Measurements from ENCODE around the gene ENG.
A peak's percentile ranks its signal among the peaks of the same experiment; 100 is the strongest.
"Not testable (repeated sequence)": the region's sequence is repeated elsewhere in the genome, so short reads cannot be mapped to it uniquely, and the experiment has no call there.

The ENG gene

DNA sequence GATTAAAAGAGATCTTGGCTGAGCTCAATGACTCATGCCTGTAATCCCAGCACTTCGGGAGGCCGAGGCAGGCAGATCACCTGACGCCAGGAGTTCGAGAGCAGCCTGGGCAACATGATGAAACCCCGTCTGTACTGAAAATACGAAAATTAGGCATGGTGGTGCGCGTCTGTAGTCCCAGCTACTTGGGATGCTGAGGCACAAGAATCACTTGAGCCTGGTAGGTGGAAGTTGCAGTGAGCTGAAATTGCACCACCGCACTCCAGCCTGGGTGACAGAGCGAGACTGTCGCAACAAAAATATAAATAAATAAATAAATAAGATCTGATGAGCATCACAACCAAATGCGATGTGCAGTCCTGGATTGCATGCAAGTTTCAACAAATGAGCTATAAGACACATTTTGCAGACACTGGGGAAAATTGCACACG lies 8.7 kb upstream of the ENG start:
- peak in 1 of 2 donors; percentile 41 for DNase-seq

DNA sequence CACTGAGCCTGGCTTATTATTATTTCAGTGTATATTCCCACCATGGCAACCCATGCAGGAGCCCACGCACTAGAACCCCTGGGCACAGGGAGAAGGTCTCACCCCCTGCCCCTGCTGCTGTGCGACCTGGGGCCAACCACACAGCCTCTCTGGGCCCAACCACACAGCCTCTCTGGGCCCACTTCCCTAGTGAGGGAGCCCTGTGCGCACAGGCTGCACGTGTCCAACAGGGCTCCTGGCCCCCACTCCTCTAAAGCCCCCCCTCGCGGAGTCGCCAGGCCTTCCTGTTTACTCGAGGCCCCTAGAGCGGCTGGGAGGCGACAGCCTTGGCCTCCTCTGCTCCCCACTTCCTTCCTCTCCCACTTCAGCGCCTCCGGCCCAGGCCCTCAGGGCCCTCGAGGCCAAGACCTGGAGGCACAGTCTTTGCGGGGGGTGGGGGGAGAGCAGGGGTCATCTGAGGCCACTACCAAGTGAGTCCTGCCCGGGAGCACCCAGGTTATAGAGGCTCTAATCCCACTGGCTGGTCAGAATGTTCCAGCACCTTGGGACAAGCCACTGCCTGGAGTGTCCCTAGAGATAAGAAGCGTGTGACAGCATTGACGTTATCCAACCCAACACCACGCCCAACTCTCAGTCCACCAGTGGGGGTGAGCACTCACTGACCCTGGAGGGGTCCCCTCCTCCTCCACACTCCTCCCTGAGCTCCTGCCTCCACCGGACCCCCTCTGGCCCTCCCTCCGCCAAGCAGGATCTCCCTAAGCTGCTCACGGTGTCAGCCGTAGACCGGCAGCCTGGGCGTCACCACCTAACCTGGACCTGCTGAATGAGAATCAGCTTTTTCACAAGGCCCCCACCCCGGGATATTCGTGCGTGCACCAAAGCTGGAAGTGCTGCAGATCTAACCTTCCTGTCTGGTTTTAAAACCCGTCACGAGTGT lies 7.9 kb upstream of the ENG start:
- peak; percentile 63 to 80 for DNase-seq

DNA sequence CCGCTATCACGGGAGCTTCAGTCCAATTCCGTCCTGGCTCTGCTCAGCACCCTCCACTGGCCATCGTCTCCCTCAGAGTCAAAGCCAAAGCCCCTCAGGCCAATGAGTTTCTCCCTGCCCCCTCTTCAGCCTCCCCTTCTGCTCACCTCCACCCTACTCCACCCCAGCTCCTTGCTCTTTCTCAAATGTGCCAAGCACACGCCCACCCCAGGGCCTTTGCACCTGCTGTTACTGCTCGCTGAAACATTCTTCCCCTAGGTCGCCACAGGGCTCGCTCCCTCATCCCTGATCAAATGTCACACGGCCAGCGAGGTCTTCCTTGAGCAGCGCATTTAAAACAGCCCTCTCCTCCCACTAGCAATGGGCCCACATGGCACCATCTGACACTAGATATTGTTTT lies 6.3 kb upstream of the ENG start:
- DNase-seq: no peak

DNA sequence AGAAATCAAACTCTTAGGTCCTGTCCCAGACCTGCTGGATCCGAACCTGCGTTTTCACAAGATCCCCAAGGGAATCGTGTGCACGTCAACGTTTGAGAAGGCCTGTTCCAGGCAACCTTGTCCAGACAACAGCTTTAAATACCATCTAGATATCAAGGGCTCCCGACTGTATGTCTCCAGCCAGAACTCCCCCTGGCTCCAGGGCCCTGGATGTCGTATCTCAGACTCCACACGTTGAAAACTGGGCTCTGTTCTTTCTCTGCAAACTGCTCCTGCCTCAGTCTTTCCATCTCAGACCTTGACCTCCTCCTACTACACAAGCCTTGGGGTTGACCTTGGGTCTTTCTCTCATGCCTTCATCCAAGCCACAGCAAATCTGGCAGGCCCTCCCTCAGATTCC lies 5.8 kb upstream of the ENG start:
- DNase-seq: no peak

GRCh38 chr9:127858041-127858512 lies 3.6 kb upstream of the ENG start:
- DNase-seq: no peak

DNA sequence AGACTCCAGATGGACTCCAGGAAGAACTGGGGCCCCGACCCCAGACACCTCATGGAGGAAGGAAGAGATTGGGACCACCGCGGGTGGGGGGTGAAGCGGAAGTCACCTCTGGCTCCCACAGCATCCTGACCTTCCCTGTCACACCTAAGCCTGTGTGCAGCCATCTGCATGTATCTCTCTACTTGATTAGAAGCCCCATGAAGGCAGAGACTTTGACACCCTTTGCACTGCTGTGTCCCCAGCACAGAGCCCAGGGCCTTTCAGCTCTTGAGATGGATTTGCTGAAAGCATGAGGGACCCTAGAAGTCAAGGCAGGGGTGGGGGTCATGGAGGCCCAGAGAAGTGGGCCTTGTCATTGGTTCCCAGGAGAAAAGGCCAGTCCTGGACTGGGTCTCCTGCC lies 2.8 kb upstream of the ENG start:
- no peak for DNase-seq

- DNase-seq: no peak
These were observed 2.3 kb upstream of the ENG start for GRCh38 chr9:127856729-127857116.

GRCh38 chr9:127856094-127856728 lies 1.8 kb upstream of the ENG start:
- DNase-seq: no peak

GRCh38 chr9:127855522-127855921 lies 1.1 kb upstream of the ENG start:
- no peak for DNase-seq

- DNase-seq: no peak
These were observed 502 bp upstream of the ENG start for GRCh38 chr9:127854960-127855359.

GRCh38 chr9:127853312-127854183 lies 910 bp downstream of the ENG start:
- no peak for DNase-seq

GRCh38 chr9:127852829-127853228 lies 1.6 kb downstream of the ENG start:
- no peak for DNase-seq

GRCh38 chr9:127850286-127850830 lies 4.1 kb downstream of the ENG start:
- no peak for DNase-seq

DNA sequence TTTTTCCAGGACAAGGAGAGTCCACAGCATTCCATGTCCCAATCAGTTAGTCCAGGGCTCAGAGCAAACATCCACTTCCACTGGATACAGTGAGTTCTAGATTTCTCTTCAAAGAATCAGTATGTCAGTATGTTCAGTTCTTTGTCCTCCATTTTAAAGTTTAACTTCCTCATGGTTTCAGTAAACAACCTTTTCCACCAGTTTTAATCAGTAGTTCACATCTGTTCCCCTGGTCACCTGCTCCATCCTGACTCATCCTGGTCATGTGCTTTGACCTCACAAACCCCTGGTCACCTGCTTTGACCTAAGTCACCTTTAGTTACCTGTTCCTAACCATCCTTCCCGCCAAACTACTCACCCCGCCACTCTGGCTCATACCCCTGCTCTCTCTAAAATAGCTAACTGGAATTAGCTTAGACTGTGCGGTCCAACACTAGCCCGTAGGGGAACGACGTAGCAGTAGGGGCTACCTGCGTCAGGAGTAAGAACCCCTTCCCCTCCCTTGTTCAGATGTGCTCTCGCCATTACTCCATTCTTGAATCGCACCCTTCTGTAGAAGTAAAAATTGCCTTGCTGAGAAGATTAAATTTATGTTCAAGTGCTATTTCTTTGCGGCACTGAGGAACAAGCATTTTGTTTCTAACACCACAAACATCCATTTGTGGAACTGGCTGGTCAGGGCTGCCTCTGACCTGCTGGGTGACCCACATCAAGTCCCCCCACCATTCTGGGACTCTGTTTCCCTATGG lies 5.5 kb downstream of the ENG start:
- no peak for DNase-seq

GRCh38 chr9:127847833-127848755 lies 6.4 kb downstream of the ENG start:
- DNase-seq: no peak

DNA sequence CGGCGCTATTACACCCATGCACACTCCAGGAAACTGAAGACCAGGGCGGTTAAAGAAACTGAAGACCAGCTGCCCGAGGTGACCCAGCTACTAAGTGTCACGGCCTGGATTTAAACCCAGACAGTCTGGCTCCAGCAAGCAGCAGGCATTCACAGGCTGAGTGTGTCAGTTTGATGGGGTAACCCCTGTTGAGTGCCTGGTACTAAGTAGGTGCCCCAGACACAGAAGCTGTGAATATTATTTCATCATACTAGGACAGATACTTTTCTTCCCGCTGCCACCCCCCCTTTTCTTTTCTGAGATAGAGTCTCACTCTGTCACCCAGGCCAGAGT lies 7.3 kb downstream of the ENG start:
- no peak for DNase-seq

- no peak for DNase-seq
These were observed 7.8 kb downstream of the ENG start for GRCh38 chr9:127846443-127847177.

DNA sequence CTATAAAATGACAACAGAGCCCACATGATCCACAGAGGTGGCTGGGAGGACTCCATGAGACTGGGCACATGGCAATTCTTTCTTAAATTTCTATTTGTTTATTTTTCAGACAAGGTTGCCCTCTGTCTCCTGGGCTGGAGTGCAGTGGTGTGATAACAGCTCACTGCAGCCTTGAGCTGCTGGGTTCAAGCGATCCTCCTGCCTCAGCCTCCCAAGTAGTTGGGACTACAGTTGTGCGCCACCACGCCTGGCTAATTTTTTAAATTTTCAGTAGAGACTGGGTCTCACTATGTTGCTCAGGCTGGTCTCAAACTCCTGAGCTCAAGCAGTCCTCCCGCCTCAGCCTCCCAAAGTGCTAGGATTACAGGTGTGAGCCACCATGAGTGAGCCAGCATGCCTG lies 8.8 kb downstream of the ENG start:
- not testable (repeated sequence) for DNase-seq

- DNase-seq: no peak
These were observed 9.6 kb downstream of the ENG start for GRCh38 chr9:127844821-127845359.

Measured in CD4-positive, alpha-beta T cell treated with Interleukin-4 for 1 hour (primary cell).